Mesothelial cell of epicardium (in vitro differentiated cells): ENCODE data around the gene MYLK. TPM values are rescaled to one million over a fixed set of nuclear protein-coding genes. Genes with fewer than 3 reads are reported as not detected.

Experiments used
- DNase-seq, 2 experiments: peaks; one replicate each; pipeline ENCODE4 v3.0.0; 2021; ENCODE audit warnings: low spot score in 2 of 2; ENCODE audit not compliant: unreplicated experiment in 2 of 2
- H3K27ac Mint-ChIP-seq: 2 replicates; pipeline ENCODE4 v1.8.0; 2021; ENCODE audit warnings: mixed read lengths
- H3K27me3 Mint-ChIP-seq: 2 replicates; pipeline ENCODE4 v1.8.0; 2021; ENCODE audit warnings: low read depth, mixed read lengths
- H3K36me3 Mint-ChIP-seq: 2 replicates; pipeline ENCODE4 v1.8.0; 2021; ENCODE audit warnings: mixed read lengths
- H3K4me1 Mint-ChIP-seq: 2 replicates; pipeline ENCODE4 v1.8.0; 2021; ENCODE audit warnings: mixed read lengths
- H3K4me3 Mint-ChIP-seq: 2 replicates; pipeline ENCODE4 v1.8.0; 2021; ENCODE audit warnings: mild to moderate bottlenecking, moderate library complexity, mixed read lengths
- H3K9me3 Mint-ChIP-seq: 2 replicates; pipeline ENCODE4 v1.8.0; 2021; ENCODE audit warnings: mixed read lengths
- total RNA-seq: library from RNA; stranded (reverse); gene quantifications from 3 replicates; pipeline ENCODE4 v1.2.1, GENCODE V29; 2021
- TF ChIP-seq, protein P1 (sequence below): fragments of 200-600 bp; sonication (generic); IDR thresholded peaks from one replicate; pipeline ENCODE4 v1.5.0; 2021; ENCODE audit warnings: antibody characterized with exemption; ENCODE audit not compliant: unreplicated experiment

Gene MYLK
- total RNA-seq, 1 donor from 2014 or later, result 14.3 TPM

DNA sequence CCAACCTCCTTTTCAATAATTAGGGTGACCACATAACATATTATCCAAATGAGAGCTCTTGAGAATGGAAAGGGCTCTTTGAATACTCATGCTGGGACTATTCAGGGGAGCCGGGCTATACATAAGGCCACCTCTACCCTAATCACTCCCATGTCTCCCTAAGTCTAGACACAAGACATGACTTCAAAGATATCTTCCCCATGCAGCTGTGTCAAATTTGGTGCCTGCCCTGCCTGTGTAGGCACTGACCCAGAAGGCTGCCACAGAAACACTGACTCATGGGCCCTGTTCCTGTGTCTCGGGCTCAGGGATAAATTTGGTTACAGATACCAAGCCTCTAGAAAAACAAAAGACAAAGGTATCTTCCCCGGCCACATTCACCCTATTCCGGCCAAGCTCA, 70.3 kb downstream of the MYLK start:
- Mint-ChIP-seq H3K9me3 (no peaks in the 10 kb centered on the region), H3K27me3 (no peaks in the 10 kb centered on the region), H3K4me3 (no peak overlapping the region), H3K27ac (no peak overlapping the region), H3K36me3 (no peaks in the 10 kb centered on the region), H3K4me1 (peaks cover 11% of the 10 kb centered on the region)
- TF ChIP-seq, protein P1, sequence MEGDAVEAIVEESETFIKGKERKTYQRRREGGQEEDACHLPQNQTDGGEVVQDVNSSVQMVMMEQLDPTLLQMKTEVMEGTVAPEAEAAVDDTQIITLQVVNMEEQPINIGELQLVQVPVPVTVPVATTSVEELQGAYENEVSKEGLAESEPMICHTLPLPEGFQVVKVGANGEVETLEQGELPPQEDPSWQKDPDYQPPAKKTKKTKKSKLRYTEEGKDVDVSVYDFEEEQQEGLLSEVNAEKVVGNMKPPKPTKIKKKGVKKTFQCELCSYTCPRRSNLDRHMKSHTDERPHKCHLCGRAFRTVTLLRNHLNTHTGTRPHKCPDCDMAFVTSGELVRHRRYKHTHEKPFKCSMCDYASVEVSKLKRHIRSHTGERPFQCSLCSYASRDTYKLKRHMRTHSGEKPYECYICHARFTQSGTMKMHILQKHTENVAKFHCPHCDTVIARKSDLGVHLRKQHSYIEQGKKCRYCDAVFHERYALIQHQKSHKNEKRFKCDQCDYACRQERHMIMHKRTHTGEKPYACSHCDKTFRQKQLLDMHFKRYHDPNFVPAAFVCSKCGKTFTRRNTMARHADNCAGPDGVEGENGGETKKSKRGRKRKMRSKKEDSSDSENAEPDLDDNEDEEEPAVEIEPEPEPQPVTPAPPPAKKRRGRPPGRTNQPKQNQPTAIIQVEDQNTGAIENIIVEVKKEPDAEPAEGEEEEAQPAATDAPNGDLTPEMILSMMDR, result no peak
- no peak for DNase-seq

- no peaks in the 10 kb centered on the region for H3K36me3 Mint-ChIP-seq
- no peak for DNase-seq
- H3K27ac Mint-ChIP-seq, result no peak overlapping the region
- TF ChIP-seq, protein P1, result no peak
- H3K4me3 Mint-ChIP-seq, result no peak overlapping the region
- peaks cover 2% of the 10 kb centered on the region for H3K27me3 Mint-ChIP-seq
- no peaks in the 10 kb centered on the region for H3K9me3 Mint-ChIP-seq
- peaks cover 9% of the 10 kb centered on the region for H3K4me1 Mint-ChIP-seq
Measured at GRCh38 chr3:123809597-123809996, 74.5 kb downstream of the MYLK start.

- Mint-ChIP-seq H3K36me3 (no peaks in the 10 kb centered on the region), H3K4me3 (no peak overlapping the region), H3K27ac (no peak overlapping the region), H3K9me3 (no peaks in the 10 kb centered on the region), H3K4me1 (peaks cover 9% of the 10 kb centered on the region), H3K27me3 (peaks cover 4% of the 10 kb centered on the region)
- TF ChIP-seq, protein P1, result no peak
- no peak for DNase-seq
Measured at GRCh38 chr3:123808812-123809211, 75.3 kb downstream of the MYLK start.

DNA sequence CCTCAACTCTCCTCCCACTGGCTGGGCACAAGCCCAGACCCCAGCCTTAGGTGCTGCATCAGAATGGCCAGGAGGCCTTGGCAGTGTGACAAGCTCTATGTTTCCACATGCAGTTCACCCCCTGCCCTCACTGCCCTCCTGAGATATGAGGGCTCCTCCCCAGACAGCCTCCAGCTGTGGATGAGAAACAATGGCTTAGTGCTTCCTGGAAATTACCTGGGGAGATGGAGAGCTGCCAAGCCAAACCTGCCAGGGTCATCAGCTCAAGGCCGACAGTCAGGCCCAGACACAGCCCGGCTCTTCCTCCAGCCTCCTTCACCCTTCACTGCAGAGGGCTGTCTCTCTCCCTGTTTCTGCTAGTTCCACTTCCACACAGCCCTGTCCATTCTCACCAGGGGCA, 76.3 kb downstream of the MYLK start:
- Mint-ChIP-seq H3K27me3 (peaks cover 8% of the 10 kb centered on the region), H3K9me3 (no peaks in the 10 kb centered on the region), H3K36me3 (no peaks in the 10 kb centered on the region), H3K4me3 (no peak overlapping the region), H3K27ac (peak overlapping the region; percentile 13), H3K4me1 (peaks cover 9% of the 10 kb centered on the region)
- TF ChIP-seq, protein P1, result no peak
- no peak for DNase-seq

GRCh38 chr3:123805504-123805903, 78.6 kb downstream of the MYLK start:
- Mint-ChIP-seq H3K27ac (no peak overlapping the region), H3K36me3 (no peaks in the 10 kb centered on the region), H3K27me3 (peaks cover 13% of the 10 kb centered on the region), H3K4me1 (peaks cover 9% of the 10 kb centered on the region), H3K4me3 (no peak overlapping the region), H3K9me3 (no peaks in the 10 kb centered on the region)
- DNase-seq, result no peak
- TF ChIP-seq, protein P1, result no peak

GRCh38 chr3:123805101-123805500, 79.0 kb downstream of the MYLK start:
- TF ChIP-seq, protein P1, result no peak
- H3K27ac Mint-ChIP-seq, result no peak overlapping the region
- no peaks in the 10 kb centered on the region for H3K9me3 Mint-ChIP-seq
- H3K4me3 Mint-ChIP-seq, result no peak overlapping the region
- peaks cover 17% of the 10 kb centered on the region for H3K27me3 Mint-ChIP-seq
- peaks cover 12% of the 10 kb centered on the region for H3K4me1 Mint-ChIP-seq
- H3K36me3 Mint-ChIP-seq, result no peaks in the 10 kb centered on the region
- no peak for DNase-seq
